DOHH2 (cell line): ENCODE measurements around the gene PRMT6.

Source experiments
- H3F3A ChIP-seq: fragments of 200-600 bp; sonication (generic), shearing (Covaris generic); 2 replicates; pipeline ENCODE4 v1.6.0; 2016; ENCODE audit warnings: antibody characterized with exemption, mild to moderate bottlenecking; ENCODE audit not compliant: control insufficient read depth, insufficient read depth
- H3K27ac ChIP-seq: fragments of 200-600 bp; sonication (generic); 2 replicates; pipeline ENCODE4 v1.5.1; 2014; ENCODE audit warnings: low read depth, mild to moderate bottlenecking, low read length, moderate library complexity
- H3K27me3 ChIP-seq: fragments of 200-600 bp; sonication (generic); 2 replicates; pipeline ENCODE4 v1.6.1; 2014; ENCODE audit warnings: mild to moderate bottlenecking, low read length, mixed read lengths; ENCODE audit not compliant: control insufficient read depth
- H3K36me3 ChIP-seq: fragments of 200-600 bp; sonication (generic); 2 replicates; pipeline ENCODE4 v1.6.1; 2014; ENCODE audit warnings: mild to moderate bottlenecking, low read length, moderate library complexity, mixed read lengths; ENCODE audit not compliant: control insufficient read depth
- H3K4me1 ChIP-seq: fragments of 200-600 bp; sonication (generic); 2 replicates; pipeline ENCODE4 v1.6.1; 2014; ENCODE audit warnings: mild to moderate bottlenecking, low read length, mixed read lengths; ENCODE audit not compliant: control insufficient read depth
- H3K4me2 ChIP-seq: fragments of 200-600 bp; sonication (generic); 2 replicates; pipeline ENCODE4 v1.6.0; 2014; ENCODE audit warnings: mild to moderate bottlenecking, low read length, moderate library complexity
- H3K4me3 ChIP-seq: fragments of 200-600 bp; sonication (generic); 2 replicates; pipeline ENCODE4 v1.5.1; 2014; ENCODE audit warnings: mild to moderate bottlenecking, low read length, mixed read lengths
- H3K79me2 ChIP-seq: fragments of 200-600 bp; sonication (generic); 2 replicates; pipeline ENCODE4 v1.6.1; 2014; ENCODE audit warnings: mild to moderate bottlenecking, low read length, mixed read lengths; ENCODE audit not compliant: control insufficient read depth
- H3K9me2 ChIP-seq: fragments of 200-600 bp; sonication (generic); replicated peaks from 2 replicates; pipeline ENCODE4 v1.6.1; 2014; ENCODE audit warnings: mild to moderate bottlenecking, low read length, mixed read lengths; ENCODE audit not compliant: control insufficient read depth
- H3K9me3 ChIP-seq: fragments of 200-600 bp; sonication (generic); 2 replicates; pipeline ENCODE4 v1.6.1; 2014; ENCODE audit warnings: antibody characterized with exemption, low read length, mixed read lengths; ENCODE audit not compliant: control insufficient read depth, insufficient read depth
- H4K20me1 ChIP-seq: fragments of 200-600 bp; sonication (generic); 2 replicates; pipeline ENCODE4 v1.6.0; 2014; ENCODE audit warnings: low read depth, mild to moderate bottlenecking, antibody characterized with exemption, low read length, moderate library complexity; ENCODE audit not compliant: control insufficient read depth, insufficient read depth
- EZH2phosphoT487 ChIP-seq: fragments of 200-600 bp; sonication (generic); IDR thresholded peaks from 2 replicates; pipeline ENCODE4 v1.6.1; 2017; ENCODE audit warnings: borderline replicate concordance, mild to moderate bottlenecking, antibody characterized with exemption, low read length, moderate library complexity, mixed read lengths
- TF ChIP-seq, protein P1 (sequence below): fragments of 200-600 bp; sonication (generic); IDR thresholded peaks from one replicate; pipeline ENCODE4 v1.5.1; 2014; ENCODE audit warnings: antibody characterized with exemption, mild to moderate bottlenecking, low read depth, low read length; ENCODE audit not compliant: poor library complexity, severe bottlenecking

Gene PRMT6

DNA sequence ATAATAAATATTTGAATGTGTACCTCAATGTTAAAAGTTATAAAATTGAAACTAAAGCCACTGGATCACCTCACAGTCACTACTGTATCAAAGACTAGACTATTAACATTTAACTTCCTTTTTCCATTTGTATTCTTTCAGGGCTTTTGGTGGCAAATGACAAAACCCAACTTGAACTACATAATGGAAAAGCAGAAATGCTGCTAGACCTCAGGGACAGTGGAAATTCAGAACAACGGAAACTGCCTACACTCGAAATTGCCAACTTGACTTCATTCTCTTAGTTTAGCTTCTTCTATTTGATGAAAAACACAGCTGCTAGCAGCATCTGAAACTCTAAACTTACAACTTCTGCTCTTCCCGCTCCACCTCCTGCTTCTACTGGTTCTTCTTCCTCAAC lies 49.4 kb downstream of the PRMT6 start:
- H3K27ac ChIP-seq = no peak overlapping the region
- H3K9me3 ChIP-seq = no peaks in the 10 kb centered on the region
- no peaks in the 10 kb centered on the region for H3F3A ChIP-seq
- no peaks in the 10 kb centered on the region for H4K20me1 ChIP-seq
- no peaks in the 10 kb centered on the region for H3K79me2 ChIP-seq
- no peaks in the 10 kb centered on the region for H3K4me1 ChIP-seq
- no peak overlapping the region for H3K4me3 ChIP-seq
- TF ChIP-seq, protein P1, sequence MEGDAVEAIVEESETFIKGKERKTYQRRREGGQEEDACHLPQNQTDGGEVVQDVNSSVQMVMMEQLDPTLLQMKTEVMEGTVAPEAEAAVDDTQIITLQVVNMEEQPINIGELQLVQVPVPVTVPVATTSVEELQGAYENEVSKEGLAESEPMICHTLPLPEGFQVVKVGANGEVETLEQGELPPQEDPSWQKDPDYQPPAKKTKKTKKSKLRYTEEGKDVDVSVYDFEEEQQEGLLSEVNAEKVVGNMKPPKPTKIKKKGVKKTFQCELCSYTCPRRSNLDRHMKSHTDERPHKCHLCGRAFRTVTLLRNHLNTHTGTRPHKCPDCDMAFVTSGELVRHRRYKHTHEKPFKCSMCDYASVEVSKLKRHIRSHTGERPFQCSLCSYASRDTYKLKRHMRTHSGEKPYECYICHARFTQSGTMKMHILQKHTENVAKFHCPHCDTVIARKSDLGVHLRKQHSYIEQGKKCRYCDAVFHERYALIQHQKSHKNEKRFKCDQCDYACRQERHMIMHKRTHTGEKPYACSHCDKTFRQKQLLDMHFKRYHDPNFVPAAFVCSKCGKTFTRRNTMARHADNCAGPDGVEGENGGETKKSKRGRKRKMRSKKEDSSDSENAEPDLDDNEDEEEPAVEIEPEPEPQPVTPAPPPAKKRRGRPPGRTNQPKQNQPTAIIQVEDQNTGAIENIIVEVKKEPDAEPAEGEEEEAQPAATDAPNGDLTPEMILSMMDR = no peak
- no peak for TF ChIP-seq EZH2phosphoT487
- no peaks in the 10 kb centered on the region for H3K36me3 ChIP-seq
- no peaks in the 10 kb centered on the region for H3K9me2 ChIP-seq
- no peak overlapping the region for H3K4me2 ChIP-seq
- no peaks in the 10 kb centered on the region for H3K27me3 ChIP-seq
